ENCODE measurements around the gene ZBBX. TPM values are rescaled to one million over a fixed set of nuclear protein-coding genes. Genes with fewer than 3 reads are reported as not detected.

ZBBX gene
- total and polyA plus RNA-seq, 2 of the 8 experiments (the other 6 are each of a cell fraction or from before 2014, with no cell fraction given) = 0.17 to 0.84 TPM

DNA sequence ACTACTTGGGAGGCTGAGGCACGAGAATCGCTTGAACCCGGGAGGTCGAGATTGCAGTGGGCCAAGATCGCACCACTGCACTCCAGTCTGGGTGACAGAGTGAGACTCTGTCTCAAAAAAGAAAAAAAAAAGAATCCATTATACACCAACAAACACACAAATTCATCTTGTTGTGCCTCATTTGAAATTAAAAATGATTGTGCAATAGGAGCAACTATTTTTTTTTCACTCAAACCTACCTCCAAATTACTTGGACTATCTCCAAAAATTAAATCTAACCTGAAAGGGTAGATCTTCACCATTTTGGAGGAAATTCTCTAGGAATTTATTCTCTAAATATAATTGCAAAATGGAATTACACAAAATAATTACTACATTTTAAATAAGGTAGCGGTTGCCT, 4.6 kb downstream of the ZBBX start:
- Histone ChIP-seq H3K4me3 (ENCODE audit: extremely low read depth in 1 of 4, insufficient read depth in 2 of 4, low read depth in 3 of 4, low read length in 4 of 4) (no peak overlapping the region), H3K14ac (ENCODE audit: insufficient read length) (no peak overlapping the region), H3K4me1 (replicated peaks in 1 of 4; ENCODE audit: control insufficient read depth in 3 of 4, insufficient read depth in 4 of 4, low read length in 3 of 4) (peaks cover 0 to 4% (median 0%) of the 10 kb centered on the region in 4 experiments; a peak in 3 of 7 replicates), H4K8ac (ENCODE audit: extremely low read depth, insufficient read depth, low read length) (no peak overlapping the region), H3K27me3 (replicated peaks in 1 of 4; ENCODE audit: control insufficient read depth in 3 of 4, extremely low read depth in 1 of 4, insufficient read depth in 3 of 4, low read length in 3 of 4) (no peaks in the 10 kb centered on the region), H2BK15ac (ENCODE audit: low read length) (no peak overlapping the region), H3K9ac (replicated peaks in 1 of 4; ENCODE audit: extremely low read depth in 1 of 4, low read depth in 3 of 4, low read length in 3 of 4) (no peak overlapping the region), H2BK20ac (ENCODE audit: low read length) (no peak overlapping the region), H2BK5ac (ENCODE audit: low read depth, low read length) (no peak overlapping the region), H3K23me2 (ENCODE audit: low read depth, low read length) (no peaks in the 10 kb centered on the region; the same call in 1 of the 2 replicates), H2BK120ac (replicated peaks; ENCODE audit: low read depth, low read length) (no peak overlapping the region), H3K9me3 (ENCODE audit: insufficient read depth in 2 of 2, low read depth in 1 of 2, low read length in 1 of 2) (no peaks in the 10 kb centered on the region), H2BK12ac (ENCODE audit: low read depth, low read length) (no peak overlapping the region), H4K91ac (replicated peaks; ENCODE audit: insufficient read length, low read length) (no peak overlapping the region), H3K23ac (ENCODE audit: insufficient read length) (no peak overlapping the region), H2AFZ (ENCODE audit: low read length) (no peak overlapping the region), H3K79me1 (ENCODE audit: low read depth, low read length) (no peaks in the 10 kb centered on the region), H4K20me1 (replicated peaks in 1 of 2; ENCODE audit: control insufficient read depth in 1 of 2, insufficient read depth in 2 of 2, low read length in 2 of 2) (no peaks in the 10 kb centered on the region), H4K5ac (ENCODE audit: insufficient read length, low read depth, low read length) (no peak overlapping the region), H3K36me3 (ENCODE audit: control insufficient read depth in 2 of 4, insufficient read depth in 4 of 4, low read length in 3 of 4) (no peaks in the 10 kb centered on the region), H3K4ac (replicated peaks; ENCODE audit: insufficient read length, low read depth, low read length) (no peak overlapping the region), H2AK5ac (ENCODE audit: low read depth, low read length) (no peak overlapping the region), H3K79me2 (ENCODE audit: control insufficient read depth in 1 of 2, insufficient read depth in 2 of 2, low read length in 2 of 2) (no peaks in the 10 kb centered on the region), H3K18ac (ENCODE audit: extremely low read depth, low read length) (no peak overlapping the region), H3K27ac (ENCODE audit: low read depth, low read length) (no peak overlapping the region), H3K56ac (replicated peaks; ENCODE audit: insufficient read length, low read depth, low read length) (no peak overlapping the region), H3K4me2 (ENCODE audit: insufficient read depth in 1 of 2, low read depth in 2 of 2, low read length in 2 of 2) (no peak overlapping the region)
- WGBS, 2 experiments (ENCODE audit: extremely low coverage in 1 of 2, insufficient coverage in 1 of 2, insufficient read length in 1 of 2, insufficient replicate concordance in 2 of 2, low coverage in 1 of 2, low lambda C conversion rate in 2 of 2, missing lambda C conversion rate in 1 of 2) = 97% methylated on average over 6 of the region's 6 CpGs; no CpG with 5 or more reads in 1 of the 2 experiments
- ChIA-PET POLR2A (ENCODE audit: partially characterized antibody) (interaction anchor here (0.6 kb wide), 1 partner anchor 259 kb away, joined by 3 read pairs; no protein-coding TSS in a partner anchor), CTCF (ENCODE audit: partially characterized antibody) (no interaction called here)
- no peak for TF ChIP-seq EP300 (IDR thresholded peaks at IDR 0.05; ENCODE audit: borderline replicate concordance in 1 of 2, low read depth in 2 of 2, low read length in 2 of 2)
- no peak for TF ChIP-seq SRF (IDR thresholded peaks at IDR 0.05; ENCODE audit: low read depth, low read length)
- no peak for TF ChIP-seq SAP30 (IDR thresholded peaks at IDR 0.05; ENCODE audit: insufficient read depth, insufficient replicate concordance, low read length)
- TF ChIP-seq CEBPB (IDR thresholded peaks at IDR 0.05; ENCODE audit: low read depth, low read length) = peak; percentile 44; the same call in 1 of the 2 replicates
- no peak for TF ChIP-seq HDAC2 (IDR thresholded peaks at IDR 0.05; ENCODE audit: borderline replicate concordance in 1 of 2, low read depth in 2 of 2, low read length in 2 of 2)
- no peak for TF ChIP-seq SP2 (IDR thresholded peaks at IDR 0.05; ENCODE audit: low read length)
- no peak for TF ChIP-seq YY1 (IDR thresholded peaks at IDR 0.05; ENCODE audit: low read depth, low read length)
- no peak for TF ChIP-seq BCL11A (IDR thresholded peaks at IDR 0.05; ENCODE audit: low read depth in 2 of 2, low read length in 2 of 2)
- DNase-seq (ENCODE audit: low read depth in 1 of 2, low spot score in 2 of 2) = no peak
- no peak for FAIRE-seq
